Coronary artery (tissue), 2 donors: ENCODE data around the gene MAPK1.
"Not testable (repeated sequence)": the region's sequence is repeated elsewhere in the genome, so short reads cannot be mapped to it uniquely, and the experiment has no call there.

Experiments
- DNase-seq: peaks from one replicate; pipeline ENCODE4 v3.0.0-alpha.2; 2017; ENCODE audit warnings: low spot score
- H3K27ac ChIP-seq, 2 donors: fragments of 200-600 bp; sonication (generic); one replicate each; pipeline ENCODE4 v1.5.1; 2016 to 2019
- H3K4me3 ChIP-seq: fragments of 200-600 bp; sonication (generic); 2 replicates; pipeline ENCODE4 v1.5.1; 2016; ENCODE audit warnings: mild to moderate bottlenecking, moderate library complexity
- CTCF ChIP-seq: fragments of 200-600 bp; sonication (generic); IDR thresholded peaks from one replicate; pipeline ENCODE4 v1.5.1; 2019; ENCODE audit warnings: antibody characterized with exemption

MAPK1 gene

GRCh38 chr22:21837248-21837979 lies 30.0 kb downstream of the MAPK1 start:
- peak overlapping the region; percentile 2 for H3K4me3 ChIP-seq
- no peak for DNase-seq
- H3K27ac ChIP-seq = peak overlapping the region; percentile 71 to 80
- TF ChIP-seq CTCF = no peak

DNA sequence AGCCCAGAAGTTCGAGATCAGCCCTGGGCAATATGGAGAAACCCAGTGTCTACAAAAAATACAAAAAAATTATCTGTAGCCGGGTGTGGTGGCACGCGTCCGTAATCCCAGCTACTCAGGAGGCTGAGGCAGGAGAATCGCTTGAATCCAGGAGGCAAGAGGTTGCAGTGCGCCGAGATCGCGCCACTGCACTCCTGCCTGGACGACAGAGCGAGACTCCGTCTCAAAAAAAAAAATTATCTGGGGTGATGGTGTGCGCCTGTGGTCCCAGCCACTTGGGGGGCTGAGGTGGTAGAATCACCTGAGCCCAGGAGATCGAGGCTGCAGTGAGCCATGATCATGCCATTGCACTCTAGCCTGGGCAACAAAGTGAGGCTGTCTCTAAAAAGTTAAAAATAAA lies 31.0 kb downstream of the MAPK1 start:
- not testable (repeated sequence) for H3K4me3 ChIP-seq, DNase-seq
- H3K27ac ChIP-seq = peak overlapping the region in 1 of 2 donors; percentile 71

- TF ChIP-seq CTCF = no peak
- H3K4me3 ChIP-seq = no peak overlapping the region
- no peak overlapping the region for H3K27ac ChIP-seq
- no peak for DNase-seq
Measured at GRCh38 chr22:21835378-21835777, 32.1 kb downstream of the MAPK1 start.

DNA sequence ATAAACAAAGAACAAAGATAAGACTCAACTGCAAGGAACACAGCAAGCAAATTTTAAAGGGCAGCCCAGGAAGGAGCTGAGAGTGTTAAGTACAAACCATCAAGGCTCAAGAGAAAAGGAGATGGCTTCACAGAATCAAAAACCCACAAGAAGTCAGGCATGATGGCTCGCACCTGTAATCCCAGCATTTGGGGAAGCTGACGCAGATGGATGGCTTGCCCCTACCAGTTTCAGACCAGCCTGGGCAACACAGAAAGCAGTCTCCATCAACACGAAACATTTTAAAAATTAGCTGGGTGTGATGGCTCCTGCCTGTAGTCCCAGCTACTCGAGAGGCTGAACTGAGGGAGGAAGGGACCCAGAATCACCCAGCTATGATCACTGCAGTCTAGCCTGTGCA lies 32.6 kb downstream of the MAPK1 start:
- no peak for DNase-seq
- Histone ChIP-seq H3K4me3 (no peak overlapping the region), H3K27ac (no peak overlapping the region)
- no peak for TF ChIP-seq CTCF

GRCh38 chr22:21832291-21833290 lies 34.9 kb downstream of the MAPK1 start:
- Histone ChIP-seq H3K27ac (peak overlapping the region in 1 of 2 donors; percentile 16), H3K4me3 (no peak overlapping the region)
- DNase-seq = no peak
- TF ChIP-seq CTCF = no peak

GRCh38 chr22:21829523-21829922 lies 37.9 kb downstream of the MAPK1 start:
- H3K27ac ChIP-seq = no peak overlapping the region
- no peak for DNase-seq
- H3K4me3 ChIP-seq = no peak overlapping the region
- TF ChIP-seq CTCF = no peak

DNA sequence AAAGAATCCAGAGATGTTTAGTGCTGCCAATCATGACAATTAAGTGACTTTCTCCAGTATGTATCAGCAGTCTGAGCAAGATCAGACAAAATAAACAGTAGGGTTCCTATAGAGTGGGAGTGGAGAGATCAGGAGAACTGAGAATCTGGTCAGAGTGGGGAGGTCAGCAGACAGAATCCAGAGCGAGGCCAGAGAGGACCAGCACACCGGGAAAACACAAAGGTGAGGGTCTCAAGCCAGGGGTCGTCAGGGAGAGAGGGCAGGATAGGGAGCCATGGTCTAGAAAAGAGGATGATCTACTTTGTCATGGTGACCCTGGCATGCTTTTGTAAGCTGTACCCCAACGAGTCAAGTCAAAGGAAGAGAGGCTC lies 39.2 kb downstream of the MAPK1 start:
- TF ChIP-seq CTCF = no peak
- H3K27ac ChIP-seq = no peak overlapping the region
- no peak for DNase-seq

More for the DNA sequence above, 39.2 kb downstream of the MAPK1 start:
- H3K4me3 ChIP-seq = no peak overlapping the region
